SK-N-SH treated with all-trans-retinoic acid at 6 μM for 48 hours (cell line): ENCODE results near the gene ANKS1A.

Experiments
- ATAC-seq: fragments of 200-7000 bp; cut with Tn5 transposase; 3 replicates; pipeline ENCODE4 v1.9.1; 2020; ENCODE audit warnings: mild to moderate bottlenecking, moderate library complexity
- ARNTL ChIP-seq: fragments of 450-650 bp; formaldehyde crosslinking; IDR thresholded peaks from 2 replicates; pipeline ENCODE4 v1.5.0; 2020; ENCODE audit warnings: low read depth, mild to moderate bottlenecking, moderate library complexity, borderline replicate concordance
- BACH2 ChIP-seq: fragments of 250-450 bp; sonication (Bioruptor Pico); IDR thresholded peaks from 2 replicates; pipeline ENCODE4 v1.9.0; 2021; ENCODE audit warnings: mild to moderate bottlenecking, borderline replicate concordance
- CREB5 ChIP-seq: fragments of 250-450 bp; sonication (Bioruptor Pico); IDR thresholded peaks from 2 replicates; pipeline ENCODE4 v1.5.1; 2020; ENCODE audit warnings: low read depth, mild to moderate bottlenecking, moderate library complexity
- CSDC2 ChIP-seq: fragments of 250-450 bp; sonication (Bioruptor Pico); IDR thresholded peaks from 2 replicates; pipeline ENCODE4 v1.5.0; 2020; ENCODE audit warnings: mild to moderate bottlenecking, moderate library complexity
- CSRNP3 ChIP-seq: fragments of 250-450 bp; sonication (Bioruptor Pico); IDR thresholded peaks from 2 replicates; pipeline ENCODE4 v1.5.1; 2021; ENCODE audit warnings: mild to moderate bottlenecking, moderate library complexity
- ESRRG ChIP-seq: fragments of 250-450 bp; sonication (Bioruptor Pico); IDR thresholded peaks from 2 replicates; pipeline ENCODE4 v1.6.1; 2021; ENCODE audit warnings: mild to moderate bottlenecking
- GLIS3 ChIP-seq: fragments of 250-450 bp; sonication (Bioruptor Pico); IDR thresholded peaks from 2 replicates; pipeline ENCODE4 v1.5.0; 2020; ENCODE audit warnings: mild to moderate bottlenecking, moderate library complexity
- ISL1 ChIP-seq: fragments of 250-450 bp; sonication (Bioruptor Pico); IDR thresholded peaks from 2 replicates; pipeline ENCODE4 v2.1.2; 2022; ENCODE audit warnings: mild to moderate bottlenecking, moderate library complexity
- OSR1 ChIP-seq: fragments of 250-450 bp; sonication (Bioruptor Pico); IDR thresholded peaks from 2 replicates; pipeline ENCODE4 v1.8.0; 2022; ENCODE audit warnings: moderate library complexity, mild to moderate bottlenecking, inconsistent platforms
- PATZ1 ChIP-seq: fragments of 250-450 bp; sonication (Bioruptor Pico); IDR thresholded peaks from 2 replicates; pipeline ENCODE4 v1.8.0; 2020; ENCODE audit warnings: mild to moderate bottlenecking, moderate library complexity, borderline replicate concordance
- PPARA ChIP-seq: fragments of 250-450 bp; sonication (Bioruptor Pico); IDR thresholded peaks from 2 replicates; pipeline ENCODE4 v1.5.0; 2020; ENCODE audit warnings: mild to moderate bottlenecking, borderline replicate concordance
- RARB ChIP-seq: fragments of 250-450 bp; sonication (Bioruptor Pico); IDR thresholded peaks from 2 replicates; pipeline ENCODE4 v1.8.0; 2021; ENCODE audit warnings: mild to moderate bottlenecking, moderate library complexity
- TOX ChIP-seq: fragments of 250-450 bp; sonication (Bioruptor Pico); IDR thresholded peaks from 2 replicates; pipeline ENCODE4 v1.8.0; 2021; ENCODE audit warnings: mild to moderate bottlenecking, moderate library complexity, borderline replicate concordance
- TSHZ2 ChIP-seq: fragments of 250-450 bp; sonication (Bioruptor Pico); IDR thresholded peaks from 2 replicates; pipeline ENCODE4 v1.5.0; 2020; ENCODE audit warnings: mild to moderate bottlenecking, moderate library complexity
- ZC3H10 ChIP-seq: fragments of 250-450 bp; sonication (Bioruptor Pico); IDR thresholded peaks from 2 replicates; pipeline ENCODE4 v1.5.1; 2021; ENCODE audit warnings: mild to moderate bottlenecking, moderate library complexity
- ZFP3 ChIP-seq: fragments of 250-450 bp; sonication (Bioruptor Pico); IDR thresholded peaks from 2 replicates; pipeline ENCODE4 v1.5.0; 2020; ENCODE audit warnings: mild to moderate bottlenecking, moderate library complexity
- ZFP30 ChIP-seq: fragments of 450-650 bp; formaldehyde crosslinking; IDR thresholded peaks from 2 replicates; pipeline ENCODE4 v1.5.0; 2022; ENCODE audit warnings: mild to moderate bottlenecking, moderate library complexity
- ZNF565 ChIP-seq: fragments of 450-650 bp; formaldehyde crosslinking; conservative IDR thresholded peaks from 2 replicates; pipeline ENCODE4 v1.5.0; 2020; ENCODE audit warnings: low read depth, mild to moderate bottlenecking, moderate library complexity
- ZNF70 ChIP-seq: fragments of 450-650 bp; formaldehyde crosslinking; IDR thresholded peaks from 2 replicates; pipeline ENCODE4 v1.5.0; 2020; ENCODE audit warnings: mild to moderate bottlenecking, moderate library complexity
- ZNF8 ChIP-seq: fragments of 450-650 bp; formaldehyde crosslinking; IDR thresholded peaks from 2 replicates; pipeline ENCODE4 v1.5.0; 2020; ENCODE audit warnings: mild to moderate bottlenecking, moderate library complexity

ANKS1A gene

GRCh38 chr6:35056952-35057351, 167.9 kb downstream of the ANKS1A start (continued):
- no peak for TF ChIP-seq PATZ1
- no peak for TF ChIP-seq CREB5 (CRISPR knock-in tag)
- TF ChIP-seq TOX (CRISPR knock-in tag): no peak
- TF ChIP-seq BACH2 (CRISPR knock-in tag): no peak
- TF ChIP-seq ZC3H10 (CRISPR knock-in tag): no peak
- TF ChIP-seq ZNF70 (CRISPR knock-in tag): no peak
- no peak for TF ChIP-seq PPARA (CRISPR knock-in tag)
- TF ChIP-seq ZFP3 (CRISPR knock-in tag): no peak
- no peak for TF ChIP-seq CSDC2 (CRISPR knock-in tag)
- TF ChIP-seq ISL1 (CRISPR knock-in tag): no peak
- TF ChIP-seq GLIS3 (CRISPR knock-in tag): no peak

DNA sequence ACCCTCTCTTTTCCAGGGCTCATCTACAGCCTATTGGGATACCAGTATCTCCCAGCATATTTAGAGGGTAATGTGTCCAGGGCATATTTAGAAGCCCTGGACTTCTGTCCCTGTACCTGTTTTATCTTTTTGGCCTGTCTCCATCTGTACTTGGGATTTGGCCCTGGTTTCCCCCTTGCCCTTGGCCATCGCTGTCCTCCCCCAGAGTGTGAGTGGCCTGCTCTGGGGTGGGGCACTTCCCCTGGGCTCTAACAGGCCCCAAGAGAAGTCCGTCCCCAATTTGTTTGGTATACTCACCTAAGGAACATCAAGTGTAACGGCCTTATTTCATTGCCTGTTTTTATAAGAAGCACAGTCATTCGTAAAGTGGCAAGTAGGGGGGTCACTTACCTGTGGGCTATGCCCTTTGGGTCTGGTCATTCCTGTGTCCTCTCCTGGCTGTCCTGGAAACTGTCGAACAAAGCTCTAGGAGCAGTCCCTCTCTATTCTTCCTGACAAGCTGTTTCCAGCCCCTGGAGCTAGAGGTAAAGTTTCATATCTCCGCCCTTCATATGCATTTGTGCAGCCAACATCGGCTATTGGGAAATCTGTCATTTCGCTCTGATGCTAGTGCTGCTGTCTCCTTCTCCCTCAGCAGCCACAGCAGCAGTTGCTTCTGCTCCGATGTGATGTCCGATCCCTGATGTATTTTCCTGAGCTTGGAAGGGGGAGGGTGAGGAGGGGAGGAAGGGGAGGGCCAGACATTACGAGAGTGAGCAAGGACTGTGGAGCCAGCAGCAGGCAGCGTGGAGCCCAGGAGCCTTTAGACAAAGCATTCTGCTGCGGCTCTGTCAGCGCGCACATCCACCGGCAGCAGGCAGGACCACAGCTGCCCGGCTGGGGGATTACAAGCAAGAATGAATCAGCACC, 168.6 kb downstream of the ANKS1A start:
- ATAC-seq: no peak
- TF ChIP-seq ZFP30 (CRISPR knock-in tag): no peak
- TF ChIP-seq ISL1 (CRISPR knock-in tag): no peak
- TF ChIP-seq PPARA (CRISPR knock-in tag): no peak
- no peak for TF ChIP-seq TOX (CRISPR knock-in tag)
- TF ChIP-seq ZFP3 (CRISPR knock-in tag): no peak
- no peak for TF ChIP-seq TSHZ2 (CRISPR knock-in tag)
- no peak for TF ChIP-seq CREB5 (CRISPR knock-in tag)
- TF ChIP-seq ZNF70 (CRISPR knock-in tag): no peak
- TF ChIP-seq RARB (CRISPR knock-in tag): no peak
- TF ChIP-seq ARNTL (CRISPR knock-in tag): no peak
- TF ChIP-seq ZNF8 (CRISPR knock-in tag): no peak
- TF ChIP-seq OSR1 (CRISPR knock-in tag): no peak
- TF ChIP-seq ZNF565 (CRISPR knock-in tag): no peak
- no peak for TF ChIP-seq CSDC2 (CRISPR knock-in tag)
- no peak for TF ChIP-seq BACH2 (CRISPR knock-in tag)
- TF ChIP-seq PATZ1: no peak

GRCh38 chr6:35058358-35058675, 169.3 kb downstream of the ANKS1A start:
- TF ChIP-seq ESRRG (CRISPR knock-in tag) (no peak), ISL1 (CRISPR knock-in tag) (no peak), CSDC2 (CRISPR knock-in tag) (no peak), TSHZ2 (CRISPR knock-in tag) (no peak), CREB5 (CRISPR knock-in tag) (no peak), PPARA (CRISPR knock-in tag) (no peak), TOX (CRISPR knock-in tag) (no peak), CSRNP3 (CRISPR knock-in tag) (no peak), RARB (CRISPR knock-in tag) (no peak), ZNF70 (CRISPR knock-in tag) (no peak)
- ATAC-seq: no peak
